T-helper 1 cell treated with Interleukin-12 subunit alpha and Interleukin-12 subunit beta and Interleukin-4 antibody, amounts not matched to agents 30 μg/mL and 1 μg/mL, for 36 hours (primary cell): ENCODE data around the gene STK36.
A peak's percentile ranks its signal among the peaks of the same experiment; 100 is the strongest.

Experiments
- H3K27ac Mint-ChIP-seq: one replicate; pipeline ENCODE4 v1.8.0; 2021; ENCODE audit warnings: mild to moderate bottlenecking, mixed read lengths
- H3K27me3 Mint-ChIP-seq: one replicate; pipeline ENCODE4 v1.8.0; 2021; ENCODE audit warnings: low read depth, mixed read lengths
- H3K36me3 Mint-ChIP-seq: one replicate; pipeline ENCODE4 v1.8.0; 2021; ENCODE audit warnings: low read depth, mixed read lengths
- H3K4me1 Mint-ChIP-seq: one replicate; pipeline ENCODE4 v1.8.0; 2021; ENCODE audit warnings: low read depth, mixed read lengths
- H3K4me3 Mint-ChIP-seq: one replicate; pipeline ENCODE4 v1.8.0; 2021; ENCODE audit warnings: mild to moderate bottlenecking, moderate library complexity, mixed read lengths
- H3K9me3 Mint-ChIP-seq: one replicate; pipeline ENCODE4 v1.8.0; 2021; ENCODE audit warnings: mixed read lengths

The STK36 gene

DNA sequence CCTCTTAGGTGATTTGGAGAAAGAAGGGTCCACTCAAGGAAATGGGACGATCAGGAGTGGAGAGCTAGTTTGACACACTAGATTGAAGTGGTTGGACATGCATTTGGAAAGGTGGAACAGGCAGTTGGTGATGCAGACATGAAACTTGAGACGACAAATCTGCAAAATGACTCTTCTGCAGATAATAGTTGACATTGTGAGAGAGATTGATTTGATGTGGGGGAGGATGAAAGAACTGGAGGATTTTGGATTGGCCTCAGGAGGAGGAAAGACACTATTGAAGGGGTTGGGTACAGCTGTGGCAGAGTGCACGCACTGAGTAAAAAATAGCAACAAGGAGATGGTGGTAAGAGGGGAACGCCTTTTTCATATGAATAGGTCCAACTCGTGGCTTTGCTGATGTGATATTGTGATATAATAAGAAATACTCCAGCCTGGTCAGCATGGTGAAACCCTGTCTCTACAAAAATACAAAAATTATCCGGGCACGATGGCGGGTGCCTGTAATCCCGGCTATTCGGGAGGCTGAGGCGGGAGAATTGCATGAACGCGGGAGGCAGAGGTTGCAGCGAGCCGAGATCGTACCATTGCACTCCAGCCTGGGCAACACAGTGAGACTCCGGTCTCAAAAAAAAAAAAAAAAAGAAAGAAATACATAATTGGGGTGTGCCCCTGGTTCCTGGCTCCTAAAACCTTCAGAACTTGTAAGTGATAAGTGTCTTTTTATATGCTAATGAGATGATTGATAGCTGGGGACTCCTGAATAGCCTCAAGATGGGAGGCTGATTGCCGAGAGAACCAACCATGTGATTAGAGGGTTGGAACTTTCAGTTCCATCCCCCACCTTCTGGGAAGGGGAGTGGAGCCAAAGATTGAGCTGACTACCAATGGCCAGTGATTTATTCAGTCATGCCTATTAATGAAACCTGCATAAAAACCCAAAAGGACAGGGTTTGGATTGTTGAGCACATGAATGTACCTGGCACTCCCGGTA, 48.5 kb downstream of the STK36 start:
- Mint-ChIP-seq H3K4me3 (no peak overlapping the region), H3K36me3 (peaks cover 12% of the 10 kb centered on the region), H3K27me3 (no peaks in the 10 kb centered on the region), H3K4me1 (peaks cover 12% of the 10 kb centered on the region), H3K27ac (no peak overlapping the region), H3K9me3 (no peaks in the 10 kb centered on the region)

DNA sequence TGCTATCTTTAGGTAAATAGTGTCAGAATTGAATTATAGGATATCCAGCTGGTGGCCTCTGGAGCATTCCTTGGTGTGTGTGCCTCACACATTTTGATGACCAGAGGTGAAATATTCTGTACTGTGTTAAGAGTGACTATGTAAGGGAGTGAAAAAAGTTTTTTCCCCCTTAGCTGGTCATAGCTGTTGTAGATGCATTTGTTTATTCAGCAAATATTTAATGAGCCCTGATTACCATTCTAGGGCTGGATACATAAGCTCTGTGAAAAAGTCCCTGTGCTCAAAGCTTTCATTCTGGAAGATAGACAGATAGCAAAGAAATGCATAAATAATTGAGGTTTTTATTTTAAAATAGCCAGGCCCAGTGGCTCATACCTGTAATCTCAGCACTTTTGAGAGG, 49.6 kb downstream of the STK36 start:
- Mint-ChIP-seq H3K4me3 (no peak overlapping the region), H3K4me1 (peaks cover 12% of the 10 kb centered on the region), H3K27ac (no peak overlapping the region), H3K9me3 (peaks cover 8% of the 10 kb centered on the region), H3K36me3 (peaks cover 16% of the 10 kb centered on the region), H3K27me3 (no peaks in the 10 kb centered on the region)

DNA sequence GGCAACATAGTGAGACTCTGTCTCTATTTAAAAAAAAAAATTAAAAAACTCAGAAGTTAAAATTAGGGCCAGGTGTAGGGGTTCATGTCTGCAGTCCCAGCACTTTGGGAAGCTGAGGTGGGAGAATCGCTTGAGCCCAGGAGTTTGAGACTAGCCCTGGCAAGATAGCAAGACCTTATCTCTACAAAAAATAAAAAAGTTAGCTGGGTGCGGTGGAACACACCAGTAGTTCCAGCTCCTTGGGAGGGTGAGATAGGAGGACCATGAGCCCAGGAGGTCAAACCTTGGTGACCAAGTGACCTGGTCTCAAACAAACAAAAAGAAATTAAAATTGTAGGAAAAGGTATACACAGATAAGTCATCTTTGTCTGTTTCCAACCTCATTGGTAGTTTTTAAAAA, 50.0 kb downstream of the STK36 start:
- Mint-ChIP-seq H3K27ac (no peak overlapping the region), H3K4me3 (no peak overlapping the region)

DNA sequence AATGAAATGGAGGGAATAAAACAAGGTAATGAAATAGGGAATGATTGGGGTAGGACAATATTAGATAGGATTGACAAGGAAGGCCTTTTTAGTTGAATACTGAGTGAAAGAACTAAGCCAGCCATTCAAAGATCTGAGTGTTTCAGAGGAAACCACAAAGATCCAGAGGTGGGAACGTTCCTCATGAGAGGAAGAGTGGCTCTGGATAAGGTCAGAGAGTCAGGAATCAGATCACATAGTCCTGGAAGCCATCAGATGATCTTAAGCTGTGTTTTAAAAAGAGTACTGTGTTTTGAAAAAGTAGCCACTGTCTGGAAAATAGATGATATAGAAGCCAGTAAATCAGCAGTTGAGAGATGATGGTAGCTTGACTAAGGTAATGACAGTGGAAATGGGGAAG, 50.5 kb downstream of the STK36 start:
- Mint-ChIP-seq H3K4me1 (peaks cover 9% of the 10 kb centered on the region), H3K4me3 (no peak overlapping the region), H3K27ac (no peak overlapping the region), H3K36me3 (peaks cover 18% of the 10 kb centered on the region), H3K27me3 (no peaks in the 10 kb centered on the region), H3K9me3 (peaks cover 8% of the 10 kb centered on the region)

More for the DNA sequence above, 50.0 kb downstream of the STK36 start:
- H3K36me3 Mint-ChIP-seq = peaks cover 16% of the 10 kb centered on the region
- peaks cover 8% of the 10 kb centered on the region for H3K9me3 Mint-ChIP-seq
- H3K4me1 Mint-ChIP-seq = peaks cover 12% of the 10 kb centered on the region
- no peaks in the 10 kb centered on the region for H3K27me3 Mint-ChIP-seq

DNA sequence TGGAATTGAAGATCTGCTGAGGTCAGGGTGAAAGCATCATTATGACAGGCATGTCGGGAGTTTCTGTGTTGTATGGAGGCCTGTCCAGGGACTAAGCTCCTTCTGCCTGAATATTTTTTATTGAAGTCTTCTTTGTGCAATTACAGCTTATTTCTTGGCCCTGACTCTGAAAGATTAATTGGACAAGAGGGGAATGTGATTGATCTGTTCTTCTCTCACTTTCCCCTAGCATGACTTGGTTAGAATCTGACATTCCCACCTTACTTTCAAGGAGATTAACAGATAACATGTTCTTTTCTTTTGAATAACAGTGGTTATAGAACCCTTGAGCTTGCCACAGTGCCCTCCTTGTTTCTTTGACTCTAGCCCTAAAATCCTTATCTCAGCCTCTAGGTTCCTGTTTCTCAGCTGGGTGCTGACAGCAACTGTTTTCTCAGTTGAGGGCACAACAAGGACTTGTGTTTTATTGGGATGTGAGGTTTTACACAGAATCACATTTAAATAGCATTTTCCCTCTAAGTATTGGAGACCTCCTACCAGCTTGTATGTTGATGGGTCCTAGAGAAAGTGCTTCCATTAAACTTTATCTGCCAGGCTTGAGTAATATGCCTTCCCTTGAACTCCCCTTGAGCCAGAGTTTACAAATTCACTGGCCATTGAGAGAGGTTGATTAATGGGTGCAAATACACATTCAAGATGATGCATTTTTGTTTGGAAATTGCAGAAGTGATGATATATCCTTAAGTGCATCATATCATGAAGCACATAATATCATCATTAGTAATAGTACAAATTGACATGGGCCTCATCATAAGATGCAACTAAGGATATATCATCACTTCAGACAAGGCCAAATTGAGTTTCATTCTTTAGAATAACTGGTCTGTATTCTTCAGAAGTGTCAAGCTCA, 51.2 kb downstream of the STK36 start:
- peaks cover 20% of the 10 kb centered on the region for H3K36me3 Mint-ChIP-seq
- H3K9me3 Mint-ChIP-seq = peaks cover 12% of the 10 kb centered on the region
- no peaks in the 10 kb centered on the region for H3K27me3 Mint-ChIP-seq
- H3K4me3 Mint-ChIP-seq = no peak overlapping the region
- peaks cover 7% of the 10 kb centered on the region for H3K4me1 Mint-ChIP-seq
- no peak overlapping the region for H3K27ac Mint-ChIP-seq

DNA sequence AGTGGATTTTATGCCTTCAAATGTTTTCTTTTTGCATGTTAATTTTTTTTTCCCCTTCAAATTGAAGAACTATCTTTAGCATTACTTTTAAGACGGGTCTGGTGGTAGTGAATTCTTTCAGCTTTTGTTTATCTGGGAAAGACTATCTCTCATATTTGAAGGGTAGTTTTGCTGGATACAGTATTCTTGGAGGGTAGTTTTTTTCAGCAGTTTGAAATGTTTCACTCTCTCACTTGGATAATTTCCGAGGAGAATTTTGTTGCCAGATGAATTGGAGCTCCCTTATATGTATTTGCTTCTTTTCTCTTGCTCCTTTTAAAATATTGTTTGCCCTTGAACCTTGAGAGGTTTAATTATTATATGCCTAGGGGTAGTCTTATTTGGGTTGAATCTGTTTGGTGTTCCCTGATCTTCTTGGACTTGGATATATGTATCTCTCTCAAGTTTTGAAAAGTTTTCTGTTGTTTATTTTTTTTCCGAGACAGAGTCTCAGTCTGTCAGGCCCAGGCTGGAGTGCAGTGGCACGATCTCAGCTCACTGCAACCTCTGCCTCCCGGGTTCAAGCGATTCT, 54.2 kb downstream of the STK36 start:
- Mint-ChIP-seq H3K27ac (no peak overlapping the region), H3K9me3 (peaks cover 12% of the 10 kb centered on the region), H3K4me1 (peaks cover 7% of the 10 kb centered on the region), H3K27me3 (no peaks in the 10 kb centered on the region), H3K36me3 (peaks cover 14% of the 10 kb centered on the region), H3K4me3 (no peak overlapping the region)

DNA sequence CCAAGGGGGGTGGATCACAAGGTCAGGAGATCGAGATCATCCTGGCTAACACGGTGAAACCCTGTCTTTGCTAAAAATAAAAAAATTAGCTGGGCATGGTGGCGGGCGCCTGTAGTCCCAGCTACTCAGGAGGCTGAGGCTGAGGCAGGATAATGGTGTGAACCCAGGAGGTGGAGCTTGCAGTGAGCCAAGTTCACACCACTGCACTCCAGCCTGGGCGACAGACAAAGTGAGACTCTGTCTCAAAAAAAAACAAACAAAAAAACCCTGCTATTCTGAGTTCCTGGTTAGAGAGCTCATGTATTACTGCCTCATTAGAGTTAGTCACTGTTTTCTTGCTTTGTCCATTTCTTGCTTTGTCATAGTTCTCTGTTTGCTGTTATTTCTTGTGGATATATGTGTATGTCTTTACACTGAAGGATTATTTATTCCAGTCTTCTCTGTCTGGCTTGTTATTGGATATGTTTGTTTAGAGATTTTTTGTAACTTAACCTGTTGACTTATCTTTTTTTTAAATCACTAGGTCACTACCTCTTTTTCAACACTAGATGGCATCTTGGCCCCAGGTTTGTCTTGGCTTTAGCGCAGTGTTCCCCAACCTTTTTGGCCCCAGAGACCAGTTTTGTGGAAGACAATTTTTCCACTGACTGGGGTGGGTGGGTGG, 55.7 kb downstream of the STK36 start:
- H3K27me3 Mint-ChIP-seq = no peaks in the 10 kb centered on the region
- H3K36me3 Mint-ChIP-seq = peaks cover 14% of the 10 kb centered on the region
- no peak overlapping the region for H3K4me3 Mint-ChIP-seq
- H3K4me1 Mint-ChIP-seq = peaks cover 16% of the 10 kb centered on the region
- no peak overlapping the region for H3K27ac Mint-ChIP-seq
- peaks cover 12% of the 10 kb centered on the region for H3K9me3 Mint-ChIP-seq

DNA sequence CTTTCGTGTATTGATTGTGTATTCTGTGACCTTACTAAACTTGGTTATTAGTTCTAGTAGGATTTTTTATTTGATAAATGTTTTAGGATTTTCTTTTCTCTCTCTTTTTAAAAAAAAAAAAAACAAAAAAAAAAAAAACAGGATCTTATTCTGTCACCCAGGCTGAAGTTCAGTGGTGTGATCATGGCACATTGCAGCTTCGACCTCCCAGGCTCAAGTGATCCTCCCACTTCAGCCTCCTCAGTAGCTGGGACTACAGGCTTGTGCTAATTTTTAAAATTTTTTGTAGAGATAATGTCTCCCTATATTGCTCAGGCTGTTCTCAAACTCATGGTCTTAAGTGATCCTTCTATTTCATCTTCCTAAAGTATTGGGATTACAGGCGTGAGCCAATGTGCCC, 57.8 kb downstream of the STK36 start:
- Mint-ChIP-seq H3K27me3 (no peaks in the 10 kb centered on the region), H3K4me1 (peaks cover 32% of the 10 kb centered on the region), H3K9me3 (peaks cover 15% of the 10 kb centered on the region), H3K4me3 (no peak overlapping the region), H3K36me3 (peaks cover 22% of the 10 kb centered on the region), H3K27ac (no peak overlapping the region)

DNA sequence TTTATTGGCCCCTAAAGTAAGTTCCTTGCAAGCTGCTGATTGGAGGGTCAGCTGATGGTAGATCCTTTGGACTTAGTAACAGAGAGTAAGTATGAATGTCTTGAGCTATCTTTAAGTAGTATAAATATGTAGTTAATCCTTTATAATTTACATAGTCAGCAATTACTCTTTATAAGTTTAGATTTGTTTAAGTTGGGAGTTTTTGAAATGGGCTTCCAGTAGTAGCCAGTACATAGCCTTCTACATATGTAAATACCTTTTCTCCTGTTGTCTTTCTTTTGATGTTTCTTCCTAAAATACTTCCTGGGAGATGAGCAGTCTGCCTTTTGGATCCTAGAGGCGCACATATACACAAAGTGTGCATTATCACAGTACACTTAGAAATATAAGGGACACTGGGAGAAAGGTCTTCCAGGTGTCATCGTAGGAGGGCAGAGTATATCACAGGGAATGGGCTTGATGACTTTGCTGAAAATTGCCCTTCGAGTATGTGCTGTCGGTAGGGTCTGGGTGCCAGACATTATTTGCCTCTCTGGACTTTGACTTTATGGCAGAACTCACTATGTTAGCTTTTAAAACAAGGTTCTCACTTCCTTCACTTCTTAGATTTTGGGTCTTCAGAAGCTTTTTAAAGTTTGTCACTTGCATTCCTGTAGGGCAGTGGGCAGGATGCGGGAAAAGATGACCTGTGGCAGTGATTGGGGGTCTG, 60.3 kb downstream of the STK36 start:
- peaks cover 36% of the 10 kb centered on the region for H3K4me1 Mint-ChIP-seq
- peaks cover 7% of the 10 kb centered on the region for H3K9me3 Mint-ChIP-seq
- H3K4me3 Mint-ChIP-seq = no peak overlapping the region
- no peak overlapping the region for H3K27ac Mint-ChIP-seq
- no peaks in the 10 kb centered on the region for H3K27me3 Mint-ChIP-seq
- H3K36me3 Mint-ChIP-seq = peaks cover 15% of the 10 kb centered on the region

DNA sequence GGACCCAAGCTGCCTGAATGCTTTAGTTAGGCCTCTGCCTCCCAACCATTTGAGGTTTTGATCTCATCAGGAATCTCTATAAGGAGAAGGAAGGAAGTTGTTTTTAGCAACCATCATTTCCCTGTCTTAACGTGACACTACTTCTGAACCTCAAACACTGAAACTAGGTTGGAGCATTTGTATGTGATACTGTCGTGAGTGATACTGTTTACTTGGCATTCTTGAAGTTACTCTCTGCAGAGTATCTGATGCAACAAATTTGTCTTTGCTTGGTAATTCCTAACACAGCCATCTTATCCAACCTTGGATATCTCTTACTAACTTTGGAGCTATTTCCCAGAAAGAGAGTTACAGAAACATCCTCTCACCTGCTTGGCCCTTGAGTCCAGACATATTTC, 60.9 kb downstream of the STK36 start:
- H3K27ac Mint-ChIP-seq = peak overlapping the region; percentile 77
- H3K9me3 Mint-ChIP-seq = peaks cover 5% of the 10 kb centered on the region
- peaks cover 13% of the 10 kb centered on the region for H3K36me3 Mint-ChIP-seq
- no peaks in the 10 kb centered on the region for H3K27me3 Mint-ChIP-seq
- H3K4me3 Mint-ChIP-seq = no peak overlapping the region
- peaks cover 36% of the 10 kb centered on the region for H3K4me1 Mint-ChIP-seq

DNA sequence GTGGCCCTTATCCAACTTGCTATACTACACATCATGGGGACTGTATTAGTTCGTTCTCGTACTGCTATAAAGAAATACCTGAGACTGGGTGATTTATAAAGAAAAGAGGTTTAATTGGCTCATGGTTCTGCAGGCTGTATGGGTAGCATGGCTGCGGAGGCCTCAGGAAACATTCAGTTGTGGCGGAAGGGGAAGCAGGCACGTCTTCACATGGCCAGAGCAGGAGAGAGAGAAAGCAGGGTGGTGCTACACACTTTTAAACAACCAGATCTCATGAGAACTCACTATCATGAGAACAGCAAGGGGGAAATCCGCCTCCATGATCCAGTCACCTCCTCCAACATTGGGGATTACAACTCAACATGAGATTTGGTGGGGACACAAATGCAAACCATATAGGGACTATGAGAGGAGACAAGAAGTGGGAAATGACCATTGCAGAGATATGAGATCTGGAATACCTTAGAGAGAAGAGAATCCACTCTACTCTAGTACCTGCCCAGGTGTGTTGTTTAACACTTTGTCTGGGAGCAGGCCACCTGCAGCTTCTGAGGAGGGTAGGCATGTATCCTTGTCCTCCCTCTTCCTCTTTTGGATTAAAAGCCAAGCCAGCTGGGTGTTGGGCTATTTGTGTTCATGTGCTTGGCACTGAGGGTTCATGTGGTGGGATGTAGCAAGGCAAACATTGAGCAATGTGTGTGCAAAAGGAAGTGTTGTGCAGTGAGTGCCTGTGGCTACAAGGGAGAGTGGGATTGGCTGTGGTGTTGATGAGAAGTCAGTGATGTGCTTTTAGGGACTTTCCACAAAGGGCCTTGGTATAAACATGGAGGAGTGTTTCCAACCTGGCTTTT, 61.5 kb downstream of the STK36 start:
- peaks cover 36% of the 10 kb centered on the region for H3K4me1 Mint-ChIP-seq
- peak overlapping the region; percentile 77 for H3K27ac Mint-ChIP-seq
- peaks cover 18% of the 10 kb centered on the region for H3K36me3 Mint-ChIP-seq
- H3K4me3 Mint-ChIP-seq = peak overlapping the region; percentile 3
- no peaks in the 10 kb centered on the region for H3K27me3 Mint-ChIP-seq
- H3K9me3 Mint-ChIP-seq = peaks cover 3% of the 10 kb centered on the region

DNA sequence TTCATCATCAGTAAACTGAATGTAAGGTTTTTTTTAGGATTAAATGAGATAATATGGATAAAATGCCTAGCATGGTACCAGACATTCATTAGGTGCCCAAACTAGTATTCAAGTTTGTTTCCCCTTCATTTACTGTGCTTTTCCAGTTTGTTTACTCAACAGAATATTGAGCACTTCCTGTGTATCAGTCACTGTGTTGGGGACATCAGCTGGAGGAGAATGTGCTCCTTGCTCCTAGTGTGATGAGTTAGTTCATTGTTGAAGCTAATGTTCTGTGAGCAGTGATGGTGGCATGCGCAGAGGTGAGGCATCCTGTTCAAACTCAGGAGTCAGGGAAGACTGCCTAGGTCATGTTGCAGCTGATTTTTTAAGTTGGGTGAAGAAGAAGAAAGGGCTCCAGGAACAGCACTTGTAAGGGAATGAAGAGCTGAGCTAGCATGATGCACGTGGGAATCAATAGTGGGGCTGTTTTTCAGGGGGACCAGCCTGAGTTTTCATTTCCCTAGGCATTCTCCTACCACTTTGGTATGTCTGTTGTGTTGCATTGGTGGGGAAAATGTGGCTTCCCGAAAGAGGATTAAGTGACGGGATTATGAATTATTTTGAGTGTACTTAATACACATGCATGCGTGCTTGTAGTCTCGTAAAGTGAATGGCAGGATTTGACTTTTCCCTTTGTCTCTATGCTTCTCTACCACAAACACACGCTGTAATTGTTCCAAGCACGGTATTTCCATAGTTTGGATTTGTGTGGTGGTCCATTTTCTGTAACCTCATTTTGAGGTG, 62.5 kb downstream of the STK36 start:
- peaks cover 3% of the 10 kb centered on the region for H3K9me3 Mint-ChIP-seq
- peaks cover 34% of the 10 kb centered on the region for H3K4me1 Mint-ChIP-seq
- H3K4me3 Mint-ChIP-seq = no peak overlapping the region
- peaks cover 22% of the 10 kb centered on the region for H3K36me3 Mint-ChIP-seq
- peak overlapping the region; percentile 77 for H3K27ac Mint-ChIP-seq
- H3K27me3 Mint-ChIP-seq = no peaks in the 10 kb centered on the region
